CD4-positive, alpha-beta T cell treated with Interleukin-15 for 4 hours (primary cell): ENCODE results near the gene EXOC3L2.
"Not testable (repeated sequence)": the region's sequence is repeated elsewhere in the genome, so short reads cannot be mapped to it uniquely, and the experiment has no call there.

ENCODE experiments used
- DNase-seq: peaks from one replicate; pipeline ENCODE4 v3.0.0-alpha.2; 2020; ENCODE audit warnings: low spot score

EXOC3L2 gene

DNA sequence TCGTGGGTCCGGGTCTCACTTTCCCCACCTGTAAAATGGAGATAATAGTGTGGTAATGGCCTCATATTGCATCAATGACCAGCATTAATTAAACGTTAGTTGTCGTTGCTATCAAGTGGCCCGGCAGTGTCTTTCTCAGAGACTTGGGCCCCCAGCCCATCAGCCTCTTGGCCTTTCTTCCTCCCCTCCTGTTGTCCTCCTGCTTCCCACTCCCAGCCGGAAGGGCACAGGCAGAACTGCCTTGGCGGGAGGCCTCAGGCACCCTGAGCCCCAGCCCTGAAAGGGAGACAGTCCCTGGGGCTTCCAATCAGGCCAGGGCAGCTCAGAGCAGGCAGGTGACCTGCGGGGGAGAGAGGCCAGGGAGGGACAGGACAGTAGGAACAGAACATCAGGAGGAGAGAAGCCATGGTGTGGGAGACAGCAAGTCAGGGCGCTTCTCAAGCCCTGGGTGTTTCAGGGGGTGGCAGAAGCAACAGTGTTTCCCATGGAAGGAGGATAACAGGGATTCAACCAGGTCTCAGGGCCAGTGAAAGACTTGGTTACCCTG is 10.5 kb upstream of the EXOC3L2 start:
- DNase-seq = no peak

DNA sequence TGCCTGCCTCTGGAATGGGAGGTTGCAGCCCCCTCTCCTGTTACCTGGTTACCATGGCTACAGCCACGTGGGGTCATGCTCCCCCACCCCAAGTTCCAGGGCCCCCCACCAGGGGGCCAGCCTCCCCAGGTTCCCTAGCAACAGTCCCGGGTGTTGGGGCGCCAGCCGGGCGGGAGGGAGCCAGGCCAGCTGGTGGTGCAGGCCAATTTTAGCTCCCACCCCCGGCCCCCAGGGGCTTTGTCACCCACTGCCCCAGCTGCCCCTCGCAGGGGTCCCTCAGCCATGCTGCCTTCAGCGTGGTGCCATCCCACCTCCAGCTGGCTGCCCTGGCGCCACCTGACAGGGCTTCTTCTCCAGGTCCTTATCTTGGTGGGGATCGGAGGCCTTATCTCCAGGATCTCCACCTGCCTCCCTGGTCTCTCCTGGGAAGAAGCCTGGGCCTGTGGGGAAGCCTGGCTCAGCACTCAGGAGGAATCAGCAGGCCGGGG is 8.9 kb upstream of the EXOC3L2 start:
- DNase-seq = no peak

DNA sequence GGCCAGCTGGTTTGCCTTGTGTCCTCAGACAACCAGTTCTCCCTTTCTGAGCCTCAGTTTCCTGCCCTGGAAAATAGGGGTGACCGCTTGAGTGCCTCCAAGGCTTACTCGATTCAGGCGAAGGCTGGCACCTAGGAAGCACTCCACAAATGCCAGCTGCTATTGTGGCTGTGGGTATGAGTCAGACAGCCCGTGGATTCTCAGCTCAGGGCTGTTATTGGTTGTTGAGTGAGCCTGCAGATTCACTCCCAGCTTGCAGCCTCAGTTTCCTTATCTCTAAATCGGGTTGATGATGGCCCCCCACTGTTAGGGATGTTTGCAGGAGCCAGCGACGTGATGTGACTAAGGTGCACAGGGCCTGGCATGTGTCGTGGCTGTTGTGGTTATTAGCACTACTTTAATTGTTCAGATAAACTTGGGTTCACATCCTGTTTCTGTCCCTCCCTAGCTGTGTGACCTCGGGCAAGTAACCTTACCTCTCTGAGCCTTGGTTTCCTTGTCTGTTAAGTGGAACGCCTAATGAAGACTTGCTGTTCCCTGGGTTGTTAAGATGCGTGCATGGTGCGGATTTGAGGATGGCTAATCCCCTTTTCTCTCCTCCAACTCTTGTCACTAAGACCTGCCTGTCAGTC is 8.3 kb upstream of the EXOC3L2 start:
- peak; percentile 28 for DNase-seq

DNA sequence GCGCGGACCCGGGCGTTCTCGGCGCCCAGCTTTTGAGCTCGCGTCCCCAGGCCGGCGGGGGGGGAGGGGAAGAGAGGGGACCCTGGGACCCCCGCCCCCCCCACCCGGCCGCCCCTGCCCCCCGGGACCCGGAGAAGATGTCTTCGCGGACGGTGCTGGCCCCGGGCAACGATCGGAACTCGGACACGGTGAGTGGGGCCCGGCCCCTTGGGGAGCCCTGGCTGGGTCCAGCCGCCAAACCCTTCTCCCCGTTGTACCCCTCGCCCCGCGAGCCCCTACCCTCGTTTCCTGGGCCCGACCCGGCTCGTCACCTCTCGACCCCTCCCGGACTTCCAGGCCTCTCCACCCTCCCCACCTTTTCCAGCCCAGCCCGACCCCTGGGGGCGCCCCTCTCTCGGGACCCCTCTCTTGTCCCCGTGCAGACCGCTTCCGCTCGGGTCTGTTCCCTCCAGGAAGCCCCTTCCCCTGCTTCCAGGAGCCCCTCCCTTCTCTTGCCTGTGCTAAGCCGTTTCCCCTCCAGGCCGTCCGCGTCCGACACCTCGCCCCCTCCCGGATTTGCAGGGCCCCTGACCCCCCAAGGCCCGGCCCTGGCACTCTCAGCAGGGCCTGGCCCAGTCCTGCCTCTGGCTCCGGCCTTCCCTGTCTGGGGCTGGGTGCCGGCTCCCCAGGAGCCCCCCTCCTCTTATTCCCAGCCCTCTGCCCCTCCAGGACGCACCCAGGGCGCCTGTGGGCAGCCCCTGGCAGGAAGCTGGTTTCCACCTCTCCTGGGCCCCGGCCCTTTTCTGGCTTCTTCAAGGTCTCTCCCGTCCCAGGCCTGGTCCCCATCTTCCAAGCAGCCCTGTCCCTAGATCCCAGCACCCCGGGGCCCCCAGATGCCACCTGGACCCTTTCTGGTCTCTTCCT is 6.5 kb upstream of the EXOC3L2 start:
- DNase-seq = no peak

DNA sequence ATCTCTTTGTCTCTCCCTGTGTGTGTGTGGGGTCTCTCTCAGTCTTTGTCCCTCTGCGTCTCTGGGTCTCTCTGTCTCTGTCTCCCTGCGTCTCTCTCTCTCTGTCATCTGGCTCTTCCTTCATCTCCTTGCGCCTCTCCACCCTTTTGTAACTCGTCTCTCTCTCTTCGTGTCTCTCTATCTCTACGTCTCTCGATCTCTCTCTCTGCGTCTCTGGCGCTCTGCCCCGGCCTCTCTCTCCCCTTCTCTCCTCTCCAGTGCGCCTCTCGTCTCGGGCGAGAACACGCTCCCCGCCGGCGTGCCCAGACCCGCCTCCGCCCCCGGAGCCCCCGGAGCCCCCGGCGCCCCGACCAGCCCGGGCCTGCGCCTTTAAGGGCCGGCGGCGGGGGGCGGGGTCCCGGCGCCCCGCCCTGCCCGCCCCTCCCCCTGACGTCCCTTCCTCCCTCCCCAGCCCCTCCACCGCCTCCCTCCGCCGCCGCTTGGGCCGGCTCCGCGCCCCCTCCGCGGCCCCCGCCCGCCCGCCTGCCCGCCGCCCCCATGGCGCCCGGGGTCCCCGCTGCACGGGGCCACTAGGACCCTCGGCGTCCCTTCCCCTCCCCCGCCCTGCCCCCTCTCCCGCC is 5.7 kb upstream of the EXOC3L2 start, which contains the start of gene MARK4:
Gene MARK4 (plus strand): TSS at position 440 of the 620 bp plus-strand sequence. CDS start 318 bp downstream, outside the sequence.
- DNase-seq = peak; percentile 41

DNA sequence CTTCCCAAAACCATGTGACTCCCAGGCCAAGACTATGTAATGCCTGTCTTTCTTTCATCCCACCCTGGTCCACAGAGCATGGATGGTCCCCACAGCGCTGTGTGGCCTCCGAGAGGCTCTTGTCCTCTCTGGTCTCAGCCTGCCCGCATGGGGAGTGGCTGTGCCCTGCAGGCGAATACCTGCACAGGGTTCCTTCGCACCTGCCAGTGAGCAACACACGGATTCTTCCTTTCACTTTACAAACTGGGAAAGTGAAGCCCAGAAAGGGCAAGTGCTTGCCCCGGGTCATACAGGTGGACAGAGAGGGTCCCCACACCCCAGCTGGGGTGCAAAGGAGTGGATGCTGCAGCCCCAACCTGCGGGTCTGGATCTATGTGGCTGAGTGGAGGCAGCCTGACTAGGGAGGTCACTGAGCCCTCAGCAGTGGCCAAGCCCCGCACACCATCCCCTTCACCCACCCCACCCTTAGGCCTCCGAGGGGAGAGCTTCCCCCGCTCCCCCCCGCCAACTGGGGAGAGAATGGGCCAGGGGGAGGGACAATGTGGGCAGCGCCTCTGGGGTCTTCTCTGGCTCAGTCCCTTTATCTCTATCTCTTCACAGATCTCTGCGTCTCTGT is 5.1 kb upstream of the EXOC3L2 start:
- DNase-seq = no peak

DNA sequence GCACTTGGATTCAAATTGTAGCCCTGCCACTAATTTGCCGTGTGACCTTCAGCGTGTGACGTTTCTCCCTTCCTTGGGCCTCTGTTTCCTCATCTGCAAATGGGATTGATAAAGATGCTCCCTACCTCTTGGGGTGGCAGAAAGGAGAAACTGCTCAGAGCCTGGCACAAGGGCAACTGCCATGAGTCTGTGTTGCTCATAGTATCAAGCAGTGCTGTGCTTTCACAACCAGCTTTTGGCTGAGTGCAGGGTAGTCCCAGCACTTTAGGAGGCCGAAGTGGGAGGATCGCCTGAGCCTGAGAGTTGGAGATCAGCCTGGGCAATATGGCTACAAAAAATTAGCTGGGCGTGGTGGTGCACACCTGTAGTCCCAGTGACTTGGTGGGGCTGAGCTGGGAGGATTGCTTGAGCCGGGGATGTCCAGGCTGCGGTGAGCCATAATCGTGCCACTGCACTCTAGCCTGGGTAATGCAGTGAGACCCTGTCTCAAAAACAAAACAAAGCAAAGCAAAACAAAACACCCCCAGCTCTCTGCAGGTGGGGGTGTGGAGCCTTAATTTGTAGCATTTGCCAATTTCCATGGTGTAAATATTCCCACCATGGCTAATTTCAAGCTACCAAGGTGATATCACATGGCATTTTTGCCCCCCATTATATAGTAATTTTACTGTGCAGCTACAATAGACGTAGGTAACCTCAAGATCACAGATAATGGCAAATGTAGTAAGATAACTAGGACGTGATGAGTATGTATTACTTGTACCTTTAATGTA is 4.2 kb upstream of the EXOC3L2 start:
- no peak for DNase-seq

DNA sequence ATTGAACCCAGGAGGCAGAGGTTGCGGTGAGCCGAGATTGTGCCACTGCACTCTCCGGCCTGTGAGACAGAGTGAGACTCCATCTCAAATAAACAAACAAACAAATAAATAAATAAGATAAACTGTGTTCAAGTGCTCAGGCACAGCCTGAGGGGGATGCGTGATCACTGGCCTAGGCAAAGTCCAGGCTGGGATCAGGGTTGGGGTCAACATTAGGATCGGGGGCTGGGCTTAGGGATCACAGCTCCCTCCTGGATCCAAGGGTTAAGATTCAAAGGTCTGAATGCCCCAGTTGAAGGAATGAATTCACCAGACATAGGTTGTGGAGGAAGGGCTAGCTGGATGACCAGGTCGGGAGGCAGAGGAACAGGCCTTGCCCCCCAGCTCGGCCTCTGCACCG is 1.9 kb upstream of the EXOC3L2 start:
- no peak for DNase-seq

DNA sequence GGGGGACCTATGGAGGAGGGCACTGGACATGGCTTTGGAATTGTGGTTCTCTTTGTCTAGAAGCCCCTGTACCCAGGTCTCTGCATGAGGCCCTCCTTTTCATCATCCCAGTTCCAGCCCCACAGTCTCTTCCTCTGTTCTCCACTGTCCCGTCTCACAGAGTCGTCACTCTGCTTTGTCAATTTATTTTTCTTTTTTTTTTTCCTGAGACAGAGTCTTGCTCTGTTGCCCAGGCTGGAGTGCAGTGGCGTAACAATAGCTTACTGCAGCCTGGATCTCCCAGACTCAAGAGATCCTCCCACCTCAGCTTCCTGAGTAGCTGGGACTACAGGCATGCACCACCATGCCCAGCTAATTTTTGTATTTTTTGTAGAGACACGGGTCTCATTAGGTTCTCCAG is 619 bp upstream of the EXOC3L2 start:
- no peak for DNase-seq

DNA sequence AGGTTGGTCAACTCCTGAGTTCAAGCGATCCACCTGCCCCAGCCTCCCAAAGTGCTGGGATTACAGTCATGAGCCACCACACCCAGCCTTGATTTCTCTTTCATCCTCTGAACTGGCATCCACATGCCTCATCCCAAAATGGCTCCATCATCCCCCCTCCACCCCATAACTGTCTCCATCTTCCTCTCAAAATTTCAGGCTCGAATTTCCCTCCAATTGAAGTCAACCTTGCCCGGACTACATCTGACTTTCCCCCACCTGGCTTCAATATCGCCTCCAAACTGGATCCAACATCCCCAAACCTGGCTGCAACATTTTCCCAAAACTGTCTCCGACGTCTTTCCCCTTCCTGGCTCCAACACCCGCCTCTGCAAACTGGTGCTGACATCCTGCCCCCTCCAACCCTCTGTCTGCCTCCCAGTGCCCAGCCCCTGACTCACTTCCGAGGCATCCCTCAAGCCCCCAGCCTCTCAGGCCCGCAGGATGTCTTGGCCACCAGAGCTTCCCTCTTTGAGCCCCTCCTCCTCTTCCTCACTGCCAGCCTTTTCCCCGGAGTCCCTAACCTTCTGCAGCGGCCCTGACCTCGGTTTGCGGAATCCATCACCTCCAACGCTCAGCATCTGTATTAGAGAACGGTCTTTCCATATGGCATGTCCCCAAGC is 943 bp downstream of the EXOC3L2 start:
- no peak for DNase-seq

DNA sequence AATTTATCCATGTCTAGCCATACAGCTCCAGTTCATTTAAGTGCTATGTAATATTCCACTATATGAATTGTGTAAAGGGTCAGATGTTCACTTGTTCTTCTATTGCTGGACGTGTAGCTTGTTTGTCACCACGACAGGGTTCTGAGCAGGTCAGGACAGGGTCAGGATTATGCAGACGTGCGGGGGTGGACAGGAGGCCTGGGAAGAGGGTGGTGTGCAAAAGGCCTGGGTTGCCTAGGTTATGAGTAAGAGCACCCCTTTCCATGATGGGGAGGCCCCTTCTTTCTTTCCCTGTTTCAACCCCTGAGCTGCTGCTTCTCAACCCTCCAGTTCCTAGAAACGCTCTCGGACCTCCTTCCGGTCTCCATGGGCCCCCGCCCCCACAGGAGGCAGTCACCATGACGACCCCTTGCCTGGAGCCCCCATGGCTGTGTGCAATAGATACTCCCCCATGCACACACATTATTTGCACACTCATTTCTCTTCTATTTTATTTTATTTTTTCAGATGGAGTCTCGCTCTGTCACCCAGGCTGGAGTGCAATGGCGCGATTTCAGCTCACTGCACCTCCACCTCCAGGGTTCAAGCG is 2.0 kb downstream of the EXOC3L2 start:
- no peak for DNase-seq

DNA sequence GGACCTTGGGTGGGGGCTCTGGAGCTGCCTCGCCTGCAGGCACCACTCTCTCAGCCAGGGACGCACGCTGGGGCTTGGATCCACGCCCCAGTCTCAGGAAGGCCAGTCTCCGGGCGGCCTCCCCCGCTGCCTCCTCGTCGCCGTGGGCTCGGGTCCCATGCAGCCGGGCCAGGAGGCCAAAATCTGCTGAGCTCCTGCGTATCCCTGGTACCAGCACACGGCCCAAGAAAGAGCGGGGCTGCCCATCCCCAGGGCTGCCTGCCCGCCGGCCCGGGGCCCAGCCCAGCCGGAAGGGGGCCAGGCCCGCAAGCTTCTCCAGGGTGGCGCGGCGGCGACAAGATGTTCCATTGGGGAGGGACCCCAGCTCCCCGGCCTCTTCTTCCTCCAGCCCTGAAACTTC is 6.7 kb downstream of the EXOC3L2 start:
- DNase-seq = no peak

DNA sequence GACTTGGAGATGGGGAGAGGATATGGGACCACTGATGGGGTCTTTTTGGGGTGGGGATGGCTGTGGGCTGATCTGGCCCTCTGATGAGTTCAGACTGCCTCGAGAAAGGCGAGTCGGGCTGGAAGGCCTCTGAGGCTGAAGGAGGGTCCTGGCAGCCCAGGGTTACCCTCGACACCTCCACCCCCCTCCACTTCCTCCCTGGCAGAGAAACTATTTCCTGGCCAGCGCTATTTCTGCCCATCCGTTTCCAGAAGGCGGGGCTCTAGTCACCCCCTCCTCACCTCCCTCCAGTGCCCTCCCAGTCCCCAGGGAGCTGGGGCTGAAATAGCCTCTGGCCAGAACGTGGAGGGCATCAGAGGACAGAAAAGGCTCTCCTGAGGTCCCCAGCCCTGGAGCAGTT is 9.7 kb downstream of the EXOC3L2 start:
- no peak for DNase-seq

DNA sequence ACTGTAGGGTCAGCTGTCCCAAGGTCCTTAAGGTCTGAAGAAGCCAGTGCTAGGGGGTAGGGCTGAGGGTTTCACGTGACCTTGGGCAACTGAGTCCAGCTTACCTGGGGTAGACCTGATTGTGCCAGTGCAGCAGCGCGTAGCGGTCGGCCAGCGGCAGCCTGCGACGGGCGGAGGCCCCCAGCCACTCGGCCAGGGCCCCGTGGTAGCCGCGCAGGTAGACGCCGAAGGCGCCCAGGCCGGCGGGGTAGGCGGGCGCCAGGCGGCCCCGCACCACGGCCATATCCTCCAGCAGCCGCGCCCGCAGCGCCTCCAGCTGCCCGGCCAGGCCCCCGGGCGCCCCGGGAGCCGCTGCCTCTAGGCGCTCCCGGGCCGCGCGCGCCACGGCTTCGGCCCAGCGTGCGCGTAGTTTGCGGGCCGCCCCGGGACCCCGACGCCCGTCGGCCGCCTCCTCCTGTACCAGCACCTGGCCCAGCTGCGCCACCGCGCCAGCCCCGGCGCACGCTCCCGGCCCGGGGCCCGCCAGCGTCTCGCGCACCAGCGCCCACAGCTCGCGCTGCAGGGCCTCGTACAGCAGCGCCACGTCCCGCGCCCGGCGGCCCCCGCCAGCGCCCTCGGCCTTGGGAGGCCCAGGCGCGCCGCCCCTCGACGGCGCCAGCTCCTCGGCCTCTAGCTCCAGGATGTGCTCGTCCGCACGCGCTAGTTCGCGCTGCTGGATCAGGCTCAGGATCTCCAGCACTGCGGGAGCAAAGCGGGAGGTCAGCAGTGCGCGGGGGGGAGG is 10.9 kb downstream of the EXOC3L2 start:
- DNase-seq = no peak

DNA sequence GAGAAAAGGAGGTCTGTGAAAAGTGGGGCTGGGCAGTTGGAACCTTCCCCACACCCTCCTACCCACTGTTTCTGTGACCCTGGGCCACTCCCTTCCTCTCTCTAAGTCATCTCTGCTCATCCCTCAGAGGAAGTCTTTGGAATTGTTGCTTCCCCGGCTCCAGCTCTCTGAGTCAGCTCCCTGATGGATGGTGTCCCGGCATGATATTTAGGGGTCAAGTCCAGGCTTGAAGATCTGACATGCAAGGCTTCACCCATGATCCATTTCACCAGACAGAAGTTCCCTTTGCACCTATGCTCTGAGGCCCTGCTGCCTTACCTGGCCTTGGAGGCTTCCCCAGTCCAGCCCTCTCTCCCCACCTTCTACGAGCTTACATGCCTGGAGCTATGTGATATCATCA is 13.3 kb downstream of the EXOC3L2 start:
- DNase-seq = no peak

DNA sequence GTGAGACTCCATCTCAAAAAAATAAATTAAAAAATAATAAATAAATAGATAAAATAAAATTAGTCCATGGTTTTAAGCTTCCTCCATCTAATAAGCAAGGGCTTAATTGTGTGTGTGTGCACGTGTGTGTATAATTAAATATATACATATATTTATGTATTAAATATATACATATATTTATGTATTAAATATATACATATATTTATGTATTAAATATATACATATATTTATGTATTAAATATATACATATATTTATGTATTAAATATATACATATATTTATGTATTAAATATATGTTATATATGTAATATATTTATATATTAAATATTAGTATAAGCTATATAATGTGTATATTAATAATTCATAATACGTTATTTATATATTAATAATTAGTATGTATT is 16.2 kb downstream of the EXOC3L2 start:
- DNase-seq = not testable (repeated sequence)

DNA sequence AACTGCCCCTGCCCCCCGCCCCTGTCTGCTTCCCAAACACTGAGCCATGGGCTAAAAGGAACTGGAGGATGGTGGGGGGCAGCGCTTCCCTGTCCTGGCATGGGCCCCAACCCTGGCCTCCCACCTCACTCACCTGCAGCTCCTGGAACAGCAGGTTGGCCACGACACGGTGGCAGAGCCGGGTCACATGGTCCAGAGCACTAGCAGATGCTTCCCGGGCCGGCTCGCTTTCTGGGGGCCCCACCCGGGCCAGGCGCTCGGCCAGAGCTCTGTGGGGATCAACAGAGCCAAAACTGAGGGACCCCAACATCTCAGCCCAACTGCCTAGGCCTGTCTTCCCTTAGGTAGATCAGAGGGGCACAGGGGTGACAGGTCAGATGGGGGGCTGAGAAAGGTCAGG is 20.6 kb downstream of the EXOC3L2 start:
- DNase-seq = no peak

DNA sequence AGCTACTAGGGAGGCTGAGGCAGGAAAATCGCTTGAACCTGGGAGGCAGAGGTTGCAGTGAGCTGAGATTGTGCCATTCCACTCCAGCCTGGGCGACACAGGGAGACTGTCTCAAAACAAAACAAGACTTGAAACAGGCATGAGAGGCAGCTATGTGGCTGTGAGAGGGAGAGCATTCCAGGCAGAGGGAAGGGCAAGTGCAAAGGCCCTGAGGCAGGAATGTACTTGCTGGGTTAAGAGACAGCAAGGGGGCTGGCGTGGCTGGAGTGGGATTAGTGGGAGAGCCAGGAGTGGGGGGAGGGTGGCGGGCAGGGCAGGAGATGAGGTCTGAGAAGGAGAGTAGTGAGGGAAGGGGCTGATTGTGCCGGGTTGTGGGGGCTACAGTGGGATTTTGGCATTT is 21.3 kb downstream of the EXOC3L2 start:
- DNase-seq = no peak

DNA sequence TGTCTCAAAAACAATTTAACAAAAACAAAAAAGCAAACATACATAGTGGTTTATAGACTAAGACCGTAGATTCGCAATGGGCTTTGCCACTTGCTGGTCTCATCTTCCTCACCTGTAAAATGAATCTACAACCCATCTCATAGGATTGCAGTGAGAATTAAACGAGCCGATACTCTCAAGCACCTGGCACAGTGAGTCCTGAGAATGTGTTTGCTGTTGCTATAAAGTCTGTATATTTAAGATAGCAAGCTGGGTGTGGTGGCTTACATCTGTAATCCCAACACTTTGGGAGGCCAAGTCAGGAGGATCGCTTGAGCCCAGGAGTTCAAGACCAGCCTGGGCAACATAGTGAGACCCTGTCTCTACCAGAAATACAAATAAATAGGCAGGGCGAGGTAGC is 22.5 kb downstream of the EXOC3L2 start:
- DNase-seq = no peak
